IMR-90 (cell line): ENCODE measurements around the gene ACADM. TPM values are rescaled to one million over a fixed set of nuclear protein-coding genes. Genes with fewer than 3 reads are reported as not detected.
A peak's percentile ranks its signal among the peaks of the same experiment; 100 is the strongest.

Experiments
- ATAC-seq: fragments of 200-7000 bp; cut with Tn5 transposase; 2 replicates; pipeline ENCODE4 v1.9.1; 2020; ENCODE audit warnings: low read depth, mild to moderate bottlenecking, moderate library complexity
- BruUV-seq: library from RNA; stranded (reverse); fragments of 400-500 nt; replicated peaks from 2 replicates; lab custom pipeline; 2021; lab: Mats Ljungman, UMichigan
- CTCF ChIA-PET: fragments of 300-600 bp; formaldehyde crosslinking; extraction: SDS; loops from one replicate; lab custom pipeline; 2021; ENCODE audit warnings: antibody characterized with exemption; lab: Yijun Ruan, JAX
- POLR2A ChIA-PET: fragments of 300-600 bp; sonication (Branson Sonifier 250); formaldehyde crosslinking; loops from one replicate; lab custom pipeline; 2022; ENCODE audit warnings: antibody characterized with exemption; ENCODE audit not compliant: unreplicated experiment; lab: Charles Lee
- DNase-seq: peaks from one replicate; pipeline ENCODE4 v3.0.0; 2013
- H2AFZ ChIP-seq: replicated peaks from 2 replicates; pipeline ENCODE3; 2013; ENCODE audit warnings: low read length, mild to moderate bottlenecking; ENCODE audit not compliant: poor library complexity
- H2AK5ac ChIP-seq: 2 replicates; pipeline ENCODE4 v1.6.1; 2013; ENCODE audit warnings: low read depth, low read length, inconsistent platforms
- H2AK9ac ChIP-seq: replicated peaks from 2 replicates; pipeline ENCODE3; 2013; ENCODE audit warnings: mild to moderate bottlenecking, low read depth, low read length, moderate library complexity; ENCODE audit not compliant: poor library complexity
- H2BK120ac ChIP-seq: 2 replicates; pipeline ENCODE4 v1.6.1; 2013; ENCODE audit warnings: low read depth, low read length, inconsistent platforms
- H2BK15ac ChIP-seq: 3 replicates; pipeline ENCODE4 v1.6.1; 2013; ENCODE audit warnings: low read depth, low read length, inconsistent platforms
- H2BK20ac ChIP-seq: 2 replicates; pipeline ENCODE4 v1.6.1; 2013; ENCODE audit warnings: low read depth, mild to moderate bottlenecking, inconsistent platforms, low read length, moderate library complexity
- H2BK5ac ChIP-seq: 2 replicates; pipeline ENCODE4 v1.6.1; 2013; ENCODE audit warnings: mild to moderate bottlenecking, low read depth, low read length, inconsistent platforms; ENCODE audit not compliant: poor library complexity, severe bottlenecking
- H3K14ac ChIP-seq: replicated peaks from 2 replicates; pipeline ENCODE4 v1.6.1; 2013; ENCODE audit warnings: low read depth, low read length, inconsistent platforms
- H3K18ac ChIP-seq: 2 replicates; pipeline ENCODE4 v1.6.1; 2013; ENCODE audit warnings: low read depth, low read length, control low read depth
- H3K23ac ChIP-seq: 2 replicates; pipeline ENCODE4 v1.6.1; 2013; ENCODE audit warnings: low read depth, low read length, inconsistent platforms
- H3K27ac ChIP-seq: 2 replicates; pipeline ENCODE4 v1.5.1; 2013; ENCODE audit warnings: mild to moderate bottlenecking, control low read depth, low read length; ENCODE audit not compliant: insufficient read depth
- H3K27me3 ChIP-seq: 2 replicates; pipeline ENCODE4 v1.6.1; 2013; ENCODE audit warnings: low read length; ENCODE audit not compliant: control insufficient read depth, insufficient read depth
- H3K36me3 ChIP-seq: 2 replicates; pipeline ENCODE4 v1.6.1; 2013; ENCODE audit warnings: low read length, mixed read lengths; ENCODE audit not compliant: control insufficient read depth, insufficient read depth
- H3K4ac ChIP-seq: 2 replicates; pipeline ENCODE4 v1.6.1; 2013; ENCODE audit warnings: low read depth, low read length, inconsistent platforms
- H3K4me1 ChIP-seq: 2 replicates; pipeline ENCODE4 v1.6.1; 2013; ENCODE audit warnings: low read length, mixed read lengths; ENCODE audit not compliant: control insufficient read depth, insufficient read depth
- H3K4me2 ChIP-seq: 2 replicates; pipeline ENCODE4 v1.6.1; 2013; ENCODE audit warnings: low read depth, mild to moderate bottlenecking, control low read depth, low read length, moderate library complexity
- H3K4me3 ChIP-seq: 2 replicates; pipeline ENCODE4 v1.5.1; 2013; ENCODE audit warnings: low read depth, mild to moderate bottlenecking, control low read depth, low read length, moderate library complexity; ENCODE audit not compliant: insufficient read depth
- H3K56ac ChIP-seq: 2 replicates; pipeline ENCODE4 v1.6.1; 2013; ENCODE audit warnings: low read length, inconsistent platforms; ENCODE audit not compliant: insufficient read depth; ENCODE audit errors: extremely low read depth
- H3K79me1 ChIP-seq, 2 experiments: 2 replicates each; pipeline ENCODE4 v1.6.1; 2013; ENCODE audit warnings: low read length in 2 of 2, inconsistent platforms in 1 of 2, low read depth in 1 of 2
- H3K9ac ChIP-seq: 2 replicates; pipeline ENCODE4 v1.6.1; 2013; ENCODE audit warnings: low read depth, low read length, control low read depth
- H3K9me1 ChIP-seq: 2 replicates; pipeline ENCODE4 v1.6.1; 2013; ENCODE audit warnings: low read length, inconsistent platforms; ENCODE audit not compliant: insufficient read depth
- H3K9me3 ChIP-seq: 2 replicates; pipeline ENCODE4 v1.6.1; 2013; ENCODE audit warnings: low read length; ENCODE audit not compliant: control insufficient read depth, insufficient read depth
- H4K20me1 ChIP-seq: 2 replicates; pipeline ENCODE4 v1.6.1; 2013; ENCODE audit warnings: low read length, inconsistent platforms; ENCODE audit not compliant: insufficient read depth
- H4K5ac ChIP-seq: 2 replicates; pipeline ENCODE4 v1.6.1; 2013; ENCODE audit warnings: mild to moderate bottlenecking, low read depth, low read length, control low read depth
- H4K8ac ChIP-seq, 2 experiments: 2 replicates each; pipeline ENCODE4 v1.6.1; 2013; ENCODE audit warnings: low read depth in 2 of 2, low read length in 2 of 2, control low read depth in 1 of 2, inconsistent platforms in 1 of 2
- H4K91ac ChIP-seq: 2 replicates; pipeline ENCODE4 v1.6.1; 2013; ENCODE audit warnings: low read depth, low read length, inconsistent platforms; ENCODE audit not compliant: insufficient read depth
- CEBPB ChIP-seq: IDR thresholded peaks from 2 replicates; pipeline ENCODE4 v1.6.1; 2012; ENCODE audit warnings: low read depth, low read length, improper control_type of control experiment
- CHD1 ChIP-seq: IDR thresholded peaks from 2 replicates; pipeline ENCODE4 v1.6.1; 2012; ENCODE audit warnings: low read depth, low read length, improper control_type of control experiment
- FOS ChIP-seq: fragments of 150-350 bp; IDR thresholded peaks from 2 replicates; pipeline ENCODE4 v1.6.1; 2016; ENCODE audit warnings: low read depth, low read length
- MAFK ChIP-seq: IDR thresholded peaks from 2 replicates; pipeline ENCODE4 v1.6.1; 2012; ENCODE audit warnings: low read depth, low read length, improper control_type of control experiment
- MXI1 ChIP-seq: IDR thresholded peaks from 2 replicates; pipeline ENCODE4 v1.6.1; 2012; ENCODE audit warnings: low read depth, mild to moderate bottlenecking, low read length, moderate library complexity, borderline replicate concordance
- NFE2L2 ChIP-seq: fragments of 150-350 bp; IDR thresholded peaks from 2 replicates; pipeline ENCODE4 v1.6.1; 2016; ENCODE audit warnings: low read depth, mild to moderate bottlenecking, low read length
- POLR2A ChIP-seq: IDR thresholded peaks from 2 replicates; pipeline ENCODE4 v1.6.1; 2012; ENCODE audit warnings: mild to moderate bottlenecking, low read depth, low read length
- RAD21 ChIP-seq: IDR thresholded peaks from 2 replicates; pipeline ENCODE4 v1.6.1; 2012; ENCODE audit warnings: low read length, improper control_type of control experiment
- SMC3 ChIP-seq: fragments of 150-350 bp; IDR thresholded peaks from 2 replicates; pipeline ENCODE4 v1.6.1; 2016; ENCODE audit warnings: low read depth, mild to moderate bottlenecking, antibody characterized with exemption, low read length, moderate library complexity
- WGBS, 2 experiments: methylation state at CpG; one replicate each; pipeline versions ENCODE4 v1.1.5 to v1.1.7; 2013; ENCODE audit warnings: missing lambda C conversion rate in 2 of 2; ENCODE audit not compliant: insufficient read length in 1 of 2; ENCODE audit errors: extremely low coverage in 2 of 2; 5-methylcytosine and 5-hydroxymethylcytosine counted together
- dilution Hi-C: fragments of 300-500 bp; cut with HindIII; formaldehyde crosslinking; loops from one replicate; pipeline ENCODE4 v1.14.3; 2018; ENCODE audit warnings: low sequenced_read_pairs; ENCODE audit not compliant: unreplicated experiment
- in situ Hi-C: fragments of 300-500 bp; cut with MboI; formaldehyde crosslinking; loops from 3 replicates; pipeline ENCODE4 v1.14.3; 2019; ENCODE audit warnings: low sequenced_read_pairs, inconsistent platforms, mixed read lengths
- intact Hi-C: fragments of 100-400 bp; cut with micrococcal nuclease; formaldehyde crosslinking; loops from 2 replicates; pipeline ENCODE4 v1.10.0; 2022
- polyA plus RNA-seq, 3 experiments: library from polyadenylated mRNA; depleted of rRNA; stranded (reverse); fragments of >200 nt; gene quantifications; 2 replicates each; pipeline ENCODE4 v1.2.3, GENCODE V29; 2012; ENCODE audit warnings: low replicate concordance in 1 of 3
- total RNA-seq: library from RNA; depleted of rRNA; stranded (reverse); fragments of >200 nt; gene quantifications from 2 replicates; pipeline ENCODE4 v1.2.3, GENCODE V29; 2012
- TF ChIP-seq, protein P1 (sequence below): fragments of 150-350 bp; IDR thresholded peaks from 2 replicates; pipeline ENCODE4 v1.6.1; 2016; ENCODE audit warnings: low read depth, mild to moderate bottlenecking, low read length, moderate library complexity, borderline replicate concordance
- TF ChIP-seq, protein P2 (sequence below): conservative IDR thresholded peaks from 2 replicates; pipeline ENCODE4 v1.5.1; 2012; ENCODE audit warnings: mild to moderate bottlenecking, low read depth, low read length, improper control_type of control experiment

Gene ACADM
- total and polyA plus RNA-seq, 2 of the 4 experiments (the other 2 are of a cell fraction): 8.6 to 18.5 TPM

- no peaks in the 10 kb centered on the region for H3K36me3 ChIP-seq
- no peak overlapping the region for H4K5ac ChIP-seq
- ChIA-PET POLR2A (no interaction called here), CTCF (no interaction called here)
- H3K14ac ChIP-seq: no peak overlapping the region
- H3K4me3 ChIP-seq: no peak overlapping the region
- H4K20me1 ChIP-seq: no peaks in the 10 kb centered on the region
- no peak overlapping the region for H2BK5ac ChIP-seq
- H4K91ac ChIP-seq: no peak overlapping the region
- no peak overlapping the region for H3K9ac ChIP-seq
- no peaks in the 10 kb centered on the region for H3K9me3 ChIP-seq
- no peak for TF ChIP-seq CHD1
- TF ChIP-seq, protein P1, sequence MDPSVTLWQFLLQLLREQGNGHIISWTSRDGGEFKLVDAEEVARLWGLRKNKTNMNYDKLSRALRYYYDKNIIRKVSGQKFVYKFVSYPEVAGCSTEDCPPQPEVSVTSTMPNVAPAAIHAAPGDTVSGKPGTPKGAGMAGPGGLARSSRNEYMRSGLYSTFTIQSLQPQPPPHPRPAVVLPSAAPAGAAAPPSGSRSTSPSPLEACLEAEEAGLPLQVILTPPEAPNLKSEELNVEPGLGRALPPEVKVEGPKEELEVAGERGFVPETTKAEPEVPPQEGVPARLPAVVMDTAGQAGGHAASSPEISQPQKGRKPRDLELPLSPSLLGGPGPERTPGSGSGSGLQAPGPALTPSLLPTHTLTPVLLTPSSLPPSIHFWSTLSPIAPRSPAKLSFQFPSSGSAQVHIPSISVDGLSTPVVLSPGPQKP: no peak
- no peak for TF ChIP-seq RAD21
- no peak for TF ChIP-seq CEBPB
- TF ChIP-seq SMC3: no peak
- no peak for TF ChIP-seq MAFK
- TF ChIP-seq MXI1: no peak
- TF ChIP-seq NFE2L2: no peak
- no peak for TF ChIP-seq FOS
- TF ChIP-seq, protein P2, sequence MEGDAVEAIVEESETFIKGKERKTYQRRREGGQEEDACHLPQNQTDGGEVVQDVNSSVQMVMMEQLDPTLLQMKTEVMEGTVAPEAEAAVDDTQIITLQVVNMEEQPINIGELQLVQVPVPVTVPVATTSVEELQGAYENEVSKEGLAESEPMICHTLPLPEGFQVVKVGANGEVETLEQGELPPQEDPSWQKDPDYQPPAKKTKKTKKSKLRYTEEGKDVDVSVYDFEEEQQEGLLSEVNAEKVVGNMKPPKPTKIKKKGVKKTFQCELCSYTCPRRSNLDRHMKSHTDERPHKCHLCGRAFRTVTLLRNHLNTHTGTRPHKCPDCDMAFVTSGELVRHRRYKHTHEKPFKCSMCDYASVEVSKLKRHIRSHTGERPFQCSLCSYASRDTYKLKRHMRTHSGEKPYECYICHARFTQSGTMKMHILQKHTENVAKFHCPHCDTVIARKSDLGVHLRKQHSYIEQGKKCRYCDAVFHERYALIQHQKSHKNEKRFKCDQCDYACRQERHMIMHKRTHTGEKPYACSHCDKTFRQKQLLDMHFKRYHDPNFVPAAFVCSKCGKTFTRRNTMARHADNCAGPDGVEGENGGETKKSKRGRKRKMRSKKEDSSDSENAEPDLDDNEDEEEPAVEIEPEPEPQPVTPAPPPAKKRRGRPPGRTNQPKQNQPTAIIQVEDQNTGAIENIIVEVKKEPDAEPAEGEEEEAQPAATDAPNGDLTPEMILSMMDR: no peak
- TF ChIP-seq POLR2A: no peak
- no peak overlapping the region for H3K18ac ChIP-seq
- H2BK15ac ChIP-seq: no peak overlapping the region
- in situ Hi-C loops: no loop called here
- H3K56ac ChIP-seq: no peak overlapping the region
- no TSS peak for BruUV-seq
- ATAC-seq: peak; percentile 86
- no peak overlapping the region for H3K27ac ChIP-seq
- peak; percentile 63 for DNase-seq
- H2AFZ ChIP-seq: no peak overlapping the region
- H2AK9ac ChIP-seq: no peak overlapping the region
- no peak overlapping the region for H2BK20ac ChIP-seq
- H2AK5ac ChIP-seq: no peak overlapping the region
- H3K9me1 ChIP-seq: no peaks in the 10 kb centered on the region
- no peaks in the 10 kb centered on the region for H3K4me1 ChIP-seq
- no peak overlapping the region for H4K8ac ChIP-seq
- H3K27me3 ChIP-seq: no peaks in the 10 kb centered on the region
- no peak overlapping the region for H2BK120ac ChIP-seq
- intact Hi-C loops: no loop called here
- H3K23ac ChIP-seq: no peak overlapping the region
- no CpG with 5 or more reads among the region's 1 CpG for WGBS, 2 experiments
- no peaks in the 10 kb centered on the region for H3K79me1 ChIP-seq
- dilution Hi-C loops: no loop called here
- H3K4me2 ChIP-seq: no peak overlapping the region
- H3K4ac ChIP-seq: no peak overlapping the region
Measured at GRCh38 chr1:75811211-75811981, 86.9 kb downstream of the ACADM start.
